Parathyroid adenoma (tissue), 2 donors: ENCODE measurements around the gene MEIOB.

ENCODE experiments used
- H2AFZ ChIP-seq: fragments of 300-600 bp; sonication (generic); one replicate; pipeline ENCODE4 v1.7.0; 2017; ENCODE audit warnings: antibody characterized with exemption, mild to moderate bottlenecking
- H3K27ac ChIP-seq: fragments of 300-600 bp; sonication (generic); one replicate; pipeline ENCODE4 v1.7.0; 2017
- H3K27me3 ChIP-seq: fragments of 300-600 bp; sonication (generic); one replicate; pipeline ENCODE4 v1.7.0; 2017; ENCODE audit warnings: low read length; ENCODE audit not compliant: control insufficient read depth, insufficient read depth
- H3K36me3 ChIP-seq: fragments of 300-600 bp; sonication (generic); one replicate; pipeline ENCODE4 v1.7.0; 2017; ENCODE audit warnings: low read length; ENCODE audit not compliant: control insufficient read depth, insufficient read depth
- H3K4me1 ChIP-seq: fragments of 300-600 bp; sonication (generic); one replicate; pipeline ENCODE4 v1.7.0; 2017; ENCODE audit warnings: control low read depth
- H3K4me2 ChIP-seq: fragments of 300-600 bp; sonication (generic); one replicate; pipeline ENCODE4 v1.7.0; 2017; ENCODE audit warnings: low read length
- H3K4me3 ChIP-seq: fragments of 300-600 bp; sonication (generic); one replicate; pipeline ENCODE4 v1.7.0; 2017; ENCODE audit warnings: low read depth, low read length
- H3K79me2 ChIP-seq: fragments of 300-600 bp; sonication (generic); one replicate; pipeline ENCODE4 v1.7.0; 2017; ENCODE audit warnings: control low read depth
- H3K9ac ChIP-seq: fragments of 300-600 bp; sonication (generic); one replicate; pipeline ENCODE4 v1.7.0; 2017; ENCODE audit warnings: mild to moderate bottlenecking
- H3K9me3 ChIP-seq: fragments of 300-600 bp; sonication (generic); one replicate; pipeline ENCODE4 v1.7.0; 2017; ENCODE audit warnings: low read length; ENCODE audit not compliant: control insufficient read depth
- TF ChIP-seq, protein P1 (sequence below): fragments of 300-600 bp; sonication (generic); IDR thresholded peaks from one replicate; pipeline ENCODE4 v1.7.0; 2017; ENCODE audit warnings: antibody characterized with exemption, mild to moderate bottlenecking
- donor health status: primary hyperparathyroidism.

The MEIOB gene

GRCh38 chr16:1817716-1818115 is 54.2 kb downstream of the MEIOB start:
- peaks cover 29% of the 10 kb centered on the region for H3K79me2 ChIP-seq
- no peaks in the 10 kb centered on the region for H3K36me3 ChIP-seq
- TF ChIP-seq, protein P1, sequence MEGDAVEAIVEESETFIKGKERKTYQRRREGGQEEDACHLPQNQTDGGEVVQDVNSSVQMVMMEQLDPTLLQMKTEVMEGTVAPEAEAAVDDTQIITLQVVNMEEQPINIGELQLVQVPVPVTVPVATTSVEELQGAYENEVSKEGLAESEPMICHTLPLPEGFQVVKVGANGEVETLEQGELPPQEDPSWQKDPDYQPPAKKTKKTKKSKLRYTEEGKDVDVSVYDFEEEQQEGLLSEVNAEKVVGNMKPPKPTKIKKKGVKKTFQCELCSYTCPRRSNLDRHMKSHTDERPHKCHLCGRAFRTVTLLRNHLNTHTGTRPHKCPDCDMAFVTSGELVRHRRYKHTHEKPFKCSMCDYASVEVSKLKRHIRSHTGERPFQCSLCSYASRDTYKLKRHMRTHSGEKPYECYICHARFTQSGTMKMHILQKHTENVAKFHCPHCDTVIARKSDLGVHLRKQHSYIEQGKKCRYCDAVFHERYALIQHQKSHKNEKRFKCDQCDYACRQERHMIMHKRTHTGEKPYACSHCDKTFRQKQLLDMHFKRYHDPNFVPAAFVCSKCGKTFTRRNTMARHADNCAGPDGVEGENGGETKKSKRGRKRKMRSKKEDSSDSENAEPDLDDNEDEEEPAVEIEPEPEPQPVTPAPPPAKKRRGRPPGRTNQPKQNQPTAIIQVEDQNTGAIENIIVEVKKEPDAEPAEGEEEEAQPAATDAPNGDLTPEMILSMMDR, result no peak

GRCh38 chr16:1817276-1817589 is 54.7 kb downstream of the MEIOB start:
- H3K4me3 ChIP-seq, result no peak overlapping the region
- H3K9ac ChIP-seq, result no peak overlapping the region
- H3K36me3 ChIP-seq, result no peaks in the 10 kb centered on the region
- H2AFZ ChIP-seq, result no peak overlapping the region
- peaks cover 24% of the 10 kb centered on the region for H3K79me2 ChIP-seq
- no peaks in the 10 kb centered on the region for H3K4me1 ChIP-seq
- no peak overlapping the region for H3K4me2 ChIP-seq
- H3K9me3 ChIP-seq, result no peaks in the 10 kb centered on the region
- no peaks in the 10 kb centered on the region for H3K27me3 ChIP-seq
- H3K27ac ChIP-seq, result no peak overlapping the region
- TF ChIP-seq, protein P1, result no peak

More at GRCh38 chr16:1817716-1818115, 54.2 kb downstream of the MEIOB start:
- Histone ChIP-seq H3K27me3 (no peaks in the 10 kb centered on the region), H3K27ac (no peak overlapping the region), H3K9ac (no peak overlapping the region), H3K4me3 (no peak overlapping the region), H2AFZ (no peak overlapping the region), H3K4me2 (no peak overlapping the region), H3K4me1 (no peaks in the 10 kb centered on the region), H3K9me3 (no peaks in the 10 kb centered on the region)

DNA sequence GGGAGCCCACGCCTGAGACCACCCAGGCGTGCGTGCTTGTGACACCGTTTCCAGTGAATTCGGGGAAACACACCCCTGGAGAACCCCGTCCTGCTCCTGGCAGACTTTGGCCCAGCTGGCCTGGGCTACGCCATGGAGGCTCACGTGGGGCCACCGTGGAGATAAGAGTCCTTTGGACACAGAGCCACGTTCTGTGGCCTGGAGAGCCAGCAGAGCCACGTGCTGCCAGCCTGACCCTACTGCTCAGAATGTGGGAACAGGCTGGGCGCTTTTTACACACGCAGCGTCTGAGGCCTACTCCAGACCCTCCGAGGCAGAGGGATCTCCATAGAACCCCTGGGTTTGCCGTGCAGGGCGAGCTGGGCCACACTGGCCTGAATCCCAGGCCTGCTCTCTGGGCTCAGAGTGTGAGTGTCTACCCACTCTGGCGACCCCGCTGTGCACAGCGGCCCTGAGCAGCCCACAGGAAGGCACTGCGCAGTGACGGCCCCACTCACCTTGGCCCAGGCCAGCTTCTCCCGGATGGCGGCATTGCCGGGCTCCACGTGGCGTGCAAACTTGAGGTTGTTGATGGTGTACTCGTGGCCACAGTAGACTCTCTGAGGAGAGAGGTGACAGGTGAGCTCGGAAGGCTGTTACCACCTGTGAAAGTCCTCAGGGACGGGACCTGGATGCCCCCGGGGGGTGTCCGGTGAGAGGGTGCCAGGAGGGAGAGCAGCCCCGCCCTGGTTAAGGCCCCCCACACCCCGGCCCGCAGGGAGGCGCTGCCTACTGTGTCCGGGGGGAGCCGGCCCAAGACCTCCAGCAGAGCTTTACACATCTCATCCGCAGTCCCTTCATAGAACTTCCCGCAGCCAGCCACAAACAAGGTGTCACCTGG is 55.3 kb downstream of the MEIOB start:
- no peak overlapping the region for H3K9ac ChIP-seq
- H3K36me3 ChIP-seq, result no peaks in the 10 kb centered on the region
- TF ChIP-seq, protein P1, result no peak
- H3K4me3 ChIP-seq, result no peak overlapping the region
- H3K79me2 ChIP-seq, result peaks cover 20% of the 10 kb centered on the region
- H3K4me2 ChIP-seq, result no peak overlapping the region
- no peak overlapping the region for H2AFZ ChIP-seq
- no peaks in the 10 kb centered on the region for H3K9me3 ChIP-seq
- no peaks in the 10 kb centered on the region for H3K4me1 ChIP-seq
- no peak overlapping the region for H3K27ac ChIP-seq
- H3K27me3 ChIP-seq, result no peaks in the 10 kb centered on the region

GRCh38 chr16:1815461-1815860 is 56.5 kb downstream of the MEIOB start:
- peaks cover 12% of the 10 kb centered on the region for H3K79me2 ChIP-seq
- H3K27me3 ChIP-seq, result no peaks in the 10 kb centered on the region
- H3K4me3 ChIP-seq, result no peak overlapping the region
- no peak overlapping the region for H3K4me2 ChIP-seq
- H3K27ac ChIP-seq, result no peak overlapping the region
- H3K9ac ChIP-seq, result no peak overlapping the region
- no peaks in the 10 kb centered on the region for H3K36me3 ChIP-seq
- H3K9me3 ChIP-seq, result no peaks in the 10 kb centered on the region
- TF ChIP-seq, protein P1, result no peak
- no peak overlapping the region for H2AFZ ChIP-seq
- H3K4me1 ChIP-seq, result no peaks in the 10 kb centered on the region

DNA sequence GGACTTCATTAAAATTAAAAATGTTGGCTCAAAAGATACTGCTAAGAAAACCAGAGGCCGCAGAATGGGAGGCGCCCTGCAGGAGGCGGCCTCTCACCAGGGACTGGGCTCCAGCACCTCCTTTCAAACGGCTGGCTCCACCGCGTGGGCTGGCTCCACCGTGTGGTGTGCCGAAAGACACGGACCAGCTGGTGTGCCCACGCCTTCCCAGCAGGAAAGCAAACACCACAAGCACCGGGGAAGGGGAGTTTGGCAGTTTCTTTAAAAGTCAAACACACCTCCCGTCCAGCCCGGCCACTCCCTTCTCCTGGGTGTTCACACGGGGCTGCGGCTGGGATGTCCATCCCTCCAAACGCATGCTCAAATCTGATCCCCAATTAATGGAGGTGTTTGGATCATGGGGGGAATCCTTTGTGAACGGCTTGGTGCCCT is 59.2 kb downstream of the MEIOB start:
- H3K4me1 ChIP-seq, result no peaks in the 10 kb centered on the region
- H3K79me2 ChIP-seq, result peaks cover 16% of the 10 kb centered on the region
- no peak overlapping the region for H3K4me3 ChIP-seq
- no peak overlapping the region for H3K9ac ChIP-seq
- TF ChIP-seq, protein P1, result peak; percentile 32
- no peak overlapping the region for H2AFZ ChIP-seq
- no peak overlapping the region for H3K4me2 ChIP-seq
- no peak overlapping the region for H3K27ac ChIP-seq
- H3K27me3 ChIP-seq, result no peaks in the 10 kb centered on the region
- no peaks in the 10 kb centered on the region for H3K9me3 ChIP-seq
- no peaks in the 10 kb centered on the region for H3K36me3 ChIP-seq
